Fibroblast of peridontal ligament (primary cell): ENCODE data around the gene TMEM263.
"Not testable (repeated sequence)": the region's sequence is repeated elsewhere in the genome, so short reads cannot be mapped to it uniquely, and the experiment has no call there.

ENCODE experiments used
- DNase-seq: peaks from one replicate; pipeline ENCODE4 v3.0.0-alpha.2; 2010; ENCODE audit errors: extremely low read depth

The TMEM263 gene

GRCh38 chr12:106986135-106986534, 30.4 kb downstream of the TMEM263 start:
- no peak for DNase-seq

DNA sequence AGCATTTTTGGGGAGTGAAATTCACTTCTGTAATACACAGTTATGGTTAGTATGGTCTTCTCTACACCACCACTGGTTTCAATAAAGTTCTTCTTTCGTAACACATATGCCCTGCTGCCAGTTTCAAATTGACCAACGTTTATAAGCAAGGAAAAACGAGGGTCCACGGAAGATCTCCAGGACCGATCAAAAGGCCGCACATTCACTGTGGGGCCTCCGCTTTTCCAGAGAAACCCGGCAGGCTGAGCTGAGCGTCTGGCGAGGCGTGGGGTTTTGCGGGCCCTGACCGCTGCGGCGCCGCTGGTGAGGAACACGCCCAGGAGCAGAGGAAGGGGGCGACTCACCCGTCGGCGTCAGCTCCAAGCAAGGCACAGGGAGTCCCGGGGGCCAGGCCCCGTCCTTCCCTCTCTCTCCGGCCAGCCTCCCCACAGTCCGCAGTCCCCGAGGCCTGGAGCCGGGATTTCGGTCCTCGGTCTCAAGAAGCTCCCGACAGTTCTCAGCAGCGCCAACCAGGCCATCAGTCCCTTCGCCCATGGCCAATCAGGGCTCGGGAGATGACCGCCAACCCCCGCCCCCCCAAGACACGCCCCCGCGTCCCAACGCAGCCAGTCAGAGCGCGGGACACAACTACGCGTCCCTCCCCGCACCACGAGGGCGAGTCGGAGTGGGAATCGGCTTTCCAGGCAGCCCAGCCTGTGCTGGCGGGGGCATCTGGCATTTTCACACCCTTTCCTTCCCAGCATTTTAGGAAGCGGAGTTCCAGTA, 31.1 kb downstream of the TMEM263 start, which contains the start of gene MTERF2:
MTERF2 (minus strand) TSS at position 522 of the 765 bp plus-strand sequence. CDS start 8,432 bp downstream, outside the sequence.
- DNase-seq, result peak; percentile 91

- DNase-seq, result no peak
Measured at GRCh38 chr12:106987846-106988245, 32.1 kb downstream of the TMEM263 start.

DNA sequence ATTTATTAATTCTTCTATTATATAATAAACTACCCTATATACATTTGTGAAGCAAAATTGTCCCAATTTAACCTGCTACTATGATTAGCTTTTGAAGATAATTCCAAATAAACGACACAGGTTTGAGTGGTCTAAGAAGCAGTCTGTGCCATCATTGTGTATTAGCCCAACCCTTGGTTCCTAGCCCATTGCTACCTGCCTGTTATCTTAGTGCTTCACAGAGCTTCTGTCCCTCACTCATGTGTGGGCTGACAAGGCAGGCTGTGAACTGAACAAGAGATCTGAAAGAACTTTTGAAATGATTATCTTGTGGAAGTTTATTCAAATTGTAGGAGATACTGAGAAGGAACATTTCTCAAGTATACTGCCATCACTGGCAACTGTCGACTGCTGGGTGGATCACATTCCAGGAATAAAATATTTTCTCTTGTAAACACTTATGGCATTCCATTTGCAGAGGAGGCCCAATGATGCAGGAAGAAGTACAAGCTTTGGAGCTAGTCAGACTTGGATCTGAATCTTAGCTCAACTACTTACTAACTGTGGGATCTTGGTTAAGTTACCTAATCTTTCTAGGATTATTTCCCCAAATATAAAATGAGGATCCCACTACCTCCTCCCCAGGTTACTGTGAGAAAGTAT, 39.0 kb downstream of the TMEM263 start:
- peak; percentile 88 for DNase-seq

GRCh38 chr12:106996102-106996501, 40.4 kb downstream of the TMEM263 start:
- DNase-seq, result not testable (repeated sequence)

GRCh38 chr12:106997916-106998315, 42.2 kb downstream of the TMEM263 start:
- no peak for DNase-seq

DNA sequence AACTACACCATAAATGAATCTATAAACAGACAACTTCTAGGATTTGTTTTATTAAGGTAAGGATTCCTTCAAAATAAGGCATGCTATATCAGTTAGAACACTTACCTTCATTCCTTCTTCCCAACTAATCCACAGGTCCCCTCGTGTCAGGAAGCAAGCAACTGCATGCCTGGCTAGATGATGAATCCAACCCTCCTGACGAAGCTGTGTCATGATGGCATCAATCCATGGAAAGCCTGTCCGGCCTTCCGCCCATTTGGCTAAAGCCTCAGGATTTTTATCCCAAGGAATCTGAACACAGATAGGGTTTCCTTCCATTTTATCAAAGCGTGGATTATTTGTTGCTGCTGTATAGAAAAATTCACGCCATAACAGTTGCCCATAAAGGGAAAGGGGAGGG, 43.7 kb downstream of the TMEM263 start:
- no peak for DNase-seq

DNA sequence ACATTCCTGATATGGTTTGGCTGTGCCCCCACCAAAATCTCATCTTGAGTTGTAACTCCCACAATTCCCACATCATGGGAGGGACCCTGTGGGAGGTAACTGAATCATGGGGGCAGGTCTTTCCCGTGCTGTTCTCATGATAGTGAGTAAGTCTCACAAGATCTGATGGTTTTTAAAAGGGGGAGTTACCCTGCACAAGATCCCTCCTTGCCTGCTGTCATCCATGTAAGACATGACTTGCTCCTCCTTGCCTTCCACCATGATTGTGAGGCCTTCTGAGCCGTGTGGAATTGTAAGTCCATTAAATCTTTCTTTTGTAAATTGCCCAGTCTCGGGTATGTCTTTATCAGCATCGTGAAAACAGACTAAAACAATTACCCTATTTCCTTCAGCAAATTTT, 47.0 kb downstream of the TMEM263 start:
- not testable (repeated sequence) for DNase-seq

- DNase-seq, result no peak
Measured at GRCh38 chr12:107007411-107007810, 51.7 kb downstream of the TMEM263 start.

DNA sequence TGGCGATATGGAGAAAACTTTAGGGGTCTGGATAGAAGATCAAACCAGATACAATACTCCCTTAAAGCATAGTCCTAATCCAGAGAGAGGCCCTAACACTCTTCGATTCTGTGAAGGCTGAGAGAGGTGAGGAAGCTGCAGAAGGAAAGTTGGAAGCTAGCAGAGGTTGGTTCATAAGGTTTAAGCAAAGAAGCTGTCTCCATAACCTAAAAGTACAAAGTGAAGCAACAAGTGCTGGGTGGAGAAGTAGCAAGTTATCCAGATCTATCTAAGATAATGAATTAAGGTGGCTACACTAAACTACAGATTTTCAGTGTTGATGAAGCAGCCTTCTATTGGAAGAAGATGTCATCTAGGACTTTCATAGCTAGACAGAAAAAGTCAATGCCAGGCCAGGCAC, 55.8 kb downstream of the TMEM263 start:
- DNase-seq, result no peak

GRCh38 chr12:107012736-107013425, 57.2 kb downstream of the TMEM263 start:
- DNase-seq, result no peak

DNA sequence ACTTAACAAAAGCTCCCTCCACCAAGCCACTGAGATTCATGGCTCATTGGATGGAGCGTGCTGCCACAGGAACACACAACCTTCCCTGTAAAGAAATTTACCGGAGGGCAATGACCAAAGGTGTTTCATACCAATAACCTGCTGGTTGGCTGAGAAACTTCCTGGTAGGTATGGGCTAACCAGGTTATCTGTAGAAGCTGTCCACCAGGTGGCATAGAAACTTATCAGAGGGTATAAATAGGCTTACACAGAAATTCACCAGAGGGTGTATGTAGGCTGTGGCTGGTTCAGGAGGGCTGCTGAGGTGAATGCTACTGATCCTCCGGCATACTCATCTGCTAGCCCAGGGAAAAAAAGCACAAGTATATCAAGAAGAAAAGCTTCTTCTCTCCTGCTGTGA, 58.3 kb downstream of the TMEM263 start:
- DNase-seq, result no peak

GRCh38 chr12:107017042-107017441, 61.3 kb downstream of the TMEM263 start:
- DNase-seq, result no peak

DNA sequence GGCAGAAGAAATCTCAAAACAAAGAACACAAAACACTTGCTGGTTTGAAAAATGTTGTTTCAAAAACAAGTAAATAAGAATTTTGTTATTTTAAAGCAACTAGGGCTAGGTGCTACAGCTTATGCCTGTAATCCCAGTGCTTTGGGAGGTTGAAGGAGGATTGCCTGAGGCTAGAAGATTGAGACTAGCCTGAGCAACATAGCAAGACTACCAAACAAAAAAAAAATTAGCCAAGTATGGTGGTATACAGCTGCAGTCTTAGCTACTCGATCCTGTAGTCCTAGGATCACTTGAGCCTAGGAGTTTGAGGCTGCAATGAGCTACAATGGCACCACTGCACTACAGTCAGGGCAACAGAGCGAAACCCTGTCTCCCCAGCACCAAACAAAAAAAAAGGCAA, 63.8 kb downstream of the TMEM263 start:
- no peak for DNase-seq
